Eye (tissue), 1 donor: Measurements from ENCODE around the gene HIVEP1.
"Not testable (repeated sequence)": the region's sequence is repeated elsewhere in the genome, so short reads cannot be mapped to it uniquely, and the experiment has no call there.

ENCODE experiments used
- DNase-seq: peaks from one replicate; pipeline ENCODE4 v3.0.0-alpha.2; 2015

The HIVEP1 gene

DNA sequence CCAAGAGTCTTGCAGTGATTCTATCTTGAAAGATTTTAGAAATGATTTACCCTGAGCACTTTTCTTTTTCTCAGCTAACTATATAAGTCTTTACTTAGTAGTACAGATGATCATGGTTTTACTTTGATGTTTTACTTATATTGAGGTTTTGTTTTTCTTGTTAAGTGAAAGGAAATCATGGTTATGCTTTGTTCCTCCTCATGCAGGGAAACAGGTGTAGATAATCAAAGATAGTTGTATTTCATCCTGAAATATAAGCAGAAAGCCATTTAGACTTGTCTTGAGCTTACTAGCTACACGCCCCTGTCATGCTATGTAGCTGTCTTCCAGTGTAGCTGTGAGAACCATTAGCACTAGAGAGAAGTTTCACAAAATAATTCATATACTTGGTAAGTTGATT lies 113.9 kb downstream of the HIVEP1 start:
- DNase-seq, result no peak

DNA sequence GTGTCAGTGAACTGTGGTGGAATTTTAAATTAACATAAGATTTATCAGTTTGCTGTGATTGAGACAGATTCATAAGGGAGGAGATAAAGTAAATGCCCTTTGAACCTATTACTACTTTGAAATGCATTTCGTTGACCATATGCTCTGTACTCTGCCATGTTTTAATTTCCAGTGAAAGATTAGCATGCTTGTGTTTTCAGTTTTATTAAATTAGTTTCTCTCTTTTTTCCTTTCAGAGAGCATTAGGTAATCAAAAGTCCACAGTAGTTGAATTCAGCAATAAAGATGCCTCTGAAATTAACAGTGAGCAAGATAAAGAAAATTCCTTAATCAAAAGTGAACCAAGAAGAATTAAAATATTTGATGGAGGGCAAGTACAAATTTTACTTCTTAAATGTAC lies 117.4 kb downstream of the HIVEP1 start:
- no peak for DNase-seq

GRCh38 chr6:12132351-12133222 lies 120.5 kb downstream of the HIVEP1 start:
- DNase-seq, result no peak

GRCh38 chr6:12134581-12134980 lies 122.5 kb downstream of the HIVEP1 start:
- no peak for DNase-seq

DNA sequence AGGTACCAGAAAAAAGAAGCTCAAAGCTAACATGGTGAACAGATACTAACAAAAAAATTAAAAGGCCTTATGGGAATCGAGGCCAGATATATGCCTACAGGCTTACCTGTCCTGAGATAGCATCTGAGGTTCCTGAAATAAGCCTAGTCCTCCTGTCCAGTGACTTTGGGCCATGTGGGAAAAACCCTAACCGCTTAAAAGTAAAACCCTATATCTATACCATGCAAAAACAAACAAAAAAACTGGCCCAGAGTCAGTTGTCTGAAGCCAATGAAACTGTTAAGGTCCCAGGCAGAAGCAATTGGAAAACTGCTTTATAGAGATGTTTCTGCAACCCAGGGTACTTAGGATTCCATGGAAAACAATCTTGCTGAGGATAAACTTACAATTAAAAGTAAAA lies 122.9 kb downstream of the HIVEP1 start:
- DNase-seq, result no peak

GRCh38 chr6:12136905-12137304 lies 124.8 kb downstream of the HIVEP1 start:
- DNase-seq, result no peak

GRCh38 chr6:12137480-12137879 lies 125.4 kb downstream of the HIVEP1 start:
- DNase-seq, result no peak

DNA sequence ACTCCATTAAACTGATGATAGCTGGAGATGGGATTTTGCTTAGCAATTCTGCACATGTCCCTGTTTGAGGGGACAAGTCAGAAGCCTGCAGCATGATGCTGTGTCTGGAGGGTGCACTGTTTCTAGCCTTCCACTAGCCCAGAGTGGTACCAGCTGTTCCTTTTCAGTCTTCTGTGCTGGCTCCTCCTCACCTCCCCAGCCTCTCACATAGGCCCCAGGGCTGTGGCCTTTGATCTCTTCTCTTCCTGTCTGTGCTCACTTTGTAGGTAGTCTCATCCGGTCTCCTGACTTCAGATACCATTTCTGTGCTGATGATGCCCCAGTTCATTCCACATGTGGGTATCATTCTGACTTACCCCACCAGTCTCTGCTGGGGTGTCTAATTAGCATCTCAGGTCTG lies 126.3 kb downstream of the HIVEP1 start:
- DNase-seq, result no peak

- no peak for DNase-seq
These were observed 126.8 kb downstream of the HIVEP1 start for GRCh38 chr6:12138936-12139335.

DNA sequence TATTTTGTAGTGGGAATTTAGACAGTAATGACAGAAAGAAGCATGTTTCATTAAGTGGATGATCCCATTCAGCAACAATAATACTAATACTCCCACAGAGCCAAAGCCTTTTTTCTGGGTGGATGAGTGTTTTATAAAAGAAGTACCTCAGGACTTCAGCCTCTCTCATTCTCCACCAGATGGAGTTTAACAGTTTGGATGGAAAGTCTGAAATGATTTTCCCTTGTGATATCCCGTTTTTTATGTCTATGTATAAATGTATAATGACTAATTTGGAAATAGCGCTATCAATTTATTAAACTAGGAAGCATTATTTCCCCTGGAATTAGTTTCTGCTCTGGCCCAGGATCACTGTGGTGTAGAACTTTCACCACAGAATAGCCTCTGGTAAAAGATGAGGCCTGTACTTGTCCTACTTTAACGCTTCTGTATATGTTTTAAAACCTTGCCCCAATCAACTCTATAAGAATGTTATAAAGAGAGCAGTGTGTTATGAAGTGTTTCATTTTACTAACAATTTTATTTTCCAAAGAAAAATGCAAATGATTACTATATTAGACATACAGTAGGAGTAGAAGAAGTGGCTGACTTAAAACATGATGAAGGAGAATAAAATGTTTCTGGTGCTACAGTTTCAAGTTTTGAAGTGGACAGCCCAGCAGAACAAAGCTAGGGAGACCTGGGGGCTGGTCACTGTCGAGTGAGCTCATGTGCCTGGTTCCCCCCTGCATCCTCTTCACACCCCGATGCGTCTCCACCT lies 135.6 kb downstream of the HIVEP1 start:
- DNase-seq, result no peak

DNA sequence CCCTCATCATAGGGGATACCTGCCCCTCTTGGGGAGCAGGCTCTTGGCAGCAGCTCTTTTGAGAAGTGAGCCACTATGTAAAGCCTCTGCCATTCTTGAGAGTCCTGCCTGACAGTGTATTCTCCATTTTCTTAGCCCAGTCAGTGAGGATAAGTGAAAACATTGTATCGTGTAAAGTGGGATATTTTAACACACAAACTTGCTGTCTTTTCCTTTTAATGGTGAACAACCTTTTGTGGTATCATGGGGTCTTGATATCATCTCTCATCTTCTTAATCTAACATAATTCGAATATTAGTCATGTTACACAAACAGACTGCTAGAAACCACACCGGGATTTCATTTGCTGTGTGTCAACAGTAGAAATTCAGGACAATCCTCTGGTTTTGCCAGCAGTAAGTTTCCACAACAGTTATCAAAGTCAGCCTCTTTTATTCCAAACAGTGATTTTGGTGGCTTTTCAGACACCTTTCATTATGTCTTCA lies 136.2 kb downstream of the HIVEP1 start:
- DNase-seq, result no peak

- DNase-seq, result no peak
These were observed 136.7 kb downstream of the HIVEP1 start for GRCh38 chr6:12148841-12149240.

DNA sequence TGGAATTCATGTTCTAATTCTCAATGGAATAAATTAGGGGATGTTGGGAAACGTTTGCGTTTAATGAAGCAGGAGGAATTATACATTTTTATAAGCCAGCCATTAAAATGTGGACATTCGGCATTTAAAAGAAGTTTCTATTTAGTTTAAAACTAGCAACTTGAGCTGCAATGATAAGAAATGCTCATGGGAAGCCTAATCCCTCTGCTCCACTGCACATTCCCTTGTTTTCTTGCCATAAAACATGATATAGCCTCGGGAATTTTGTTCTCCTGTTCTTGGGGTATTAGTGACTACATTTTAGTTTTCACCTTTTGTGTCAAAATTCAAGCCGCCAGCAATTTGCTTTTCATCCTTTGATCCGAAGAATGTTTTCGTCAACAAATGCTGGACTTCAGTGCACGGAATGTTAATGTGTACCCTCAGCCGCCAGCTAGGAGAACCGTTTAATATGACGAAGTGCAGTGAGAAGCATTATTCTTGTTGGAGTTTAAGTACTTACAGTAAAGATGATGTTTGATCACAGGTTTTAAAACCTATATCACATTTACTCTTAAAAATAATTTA lies 137.9 kb downstream of the HIVEP1 start:
- peak; percentile 29 for DNase-seq

- peak; percentile 24 for DNase-seq
These were observed 138.8 kb downstream of the HIVEP1 start for GRCh38 chr6:12150812-12151432.

- no peak for DNase-seq
These were observed 139.3 kb downstream of the HIVEP1 start for GRCh38 chr6:12151433-12151820.

DNA sequence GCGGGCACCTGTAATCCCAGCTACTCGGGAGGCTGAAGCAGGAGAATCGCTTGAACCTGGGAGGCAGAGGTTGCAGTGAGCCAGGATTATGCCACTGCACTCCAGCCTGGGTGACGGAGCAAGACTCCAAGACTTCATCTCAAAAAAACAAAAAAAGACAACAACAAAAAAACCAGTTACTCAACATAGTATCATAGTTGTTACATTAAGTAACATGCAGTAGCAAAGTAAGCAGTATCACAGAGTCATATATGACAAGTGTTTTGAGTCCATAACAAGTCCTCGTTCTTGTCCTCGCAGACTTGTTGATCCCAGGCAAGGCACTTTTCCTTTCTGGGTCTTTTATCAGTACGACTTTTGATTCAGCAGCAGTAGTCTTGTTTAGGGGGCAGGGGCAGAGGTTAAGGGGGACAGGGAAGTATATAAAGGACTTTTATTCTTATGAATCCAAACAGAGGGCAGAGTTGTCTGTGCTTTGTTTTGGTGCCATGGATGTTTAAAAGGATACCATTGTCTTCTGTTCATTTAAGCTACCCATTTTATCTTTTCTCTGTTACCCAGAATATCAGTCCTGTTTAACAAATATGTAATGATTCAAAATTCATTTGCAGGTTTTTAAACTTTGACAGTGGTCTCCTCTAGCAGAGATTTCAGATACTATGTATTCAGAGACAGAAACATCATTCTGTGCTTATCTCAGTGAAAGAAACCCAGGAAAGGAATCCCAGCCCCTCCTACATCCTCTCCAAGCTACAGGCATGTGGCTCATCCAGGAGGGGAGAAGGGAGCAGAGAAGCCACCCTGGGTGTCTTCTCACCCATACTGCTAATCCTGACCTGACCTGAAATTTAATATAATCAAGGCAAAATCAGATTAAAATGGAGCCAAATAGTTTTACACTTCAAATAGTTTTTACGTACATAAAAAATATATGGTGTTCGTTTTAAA lies 140.2 kb downstream of the HIVEP1 start:
- peak; percentile 3 for DNase-seq

DNA sequence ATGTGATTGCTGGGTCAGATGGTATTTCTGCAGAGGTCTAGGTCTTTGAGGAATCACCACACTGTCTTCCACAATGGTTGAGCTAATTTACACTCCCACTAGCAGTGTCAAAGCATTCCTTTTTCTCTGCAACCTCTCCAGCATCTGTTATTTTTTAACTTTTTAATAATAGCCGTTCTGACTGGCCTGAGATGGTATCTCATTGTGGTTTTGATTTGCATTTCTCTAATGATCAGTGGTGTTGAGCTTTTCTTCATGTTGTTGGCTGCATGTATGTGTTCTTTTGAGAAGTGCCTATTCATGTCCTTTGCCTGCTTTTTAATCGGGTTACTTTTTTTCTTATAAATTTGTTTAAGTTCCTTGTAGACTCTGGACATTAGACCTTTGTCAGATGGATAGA lies 143.7 kb downstream of the HIVEP1 start:
- DNase-seq, result not testable (repeated sequence)

DNA sequence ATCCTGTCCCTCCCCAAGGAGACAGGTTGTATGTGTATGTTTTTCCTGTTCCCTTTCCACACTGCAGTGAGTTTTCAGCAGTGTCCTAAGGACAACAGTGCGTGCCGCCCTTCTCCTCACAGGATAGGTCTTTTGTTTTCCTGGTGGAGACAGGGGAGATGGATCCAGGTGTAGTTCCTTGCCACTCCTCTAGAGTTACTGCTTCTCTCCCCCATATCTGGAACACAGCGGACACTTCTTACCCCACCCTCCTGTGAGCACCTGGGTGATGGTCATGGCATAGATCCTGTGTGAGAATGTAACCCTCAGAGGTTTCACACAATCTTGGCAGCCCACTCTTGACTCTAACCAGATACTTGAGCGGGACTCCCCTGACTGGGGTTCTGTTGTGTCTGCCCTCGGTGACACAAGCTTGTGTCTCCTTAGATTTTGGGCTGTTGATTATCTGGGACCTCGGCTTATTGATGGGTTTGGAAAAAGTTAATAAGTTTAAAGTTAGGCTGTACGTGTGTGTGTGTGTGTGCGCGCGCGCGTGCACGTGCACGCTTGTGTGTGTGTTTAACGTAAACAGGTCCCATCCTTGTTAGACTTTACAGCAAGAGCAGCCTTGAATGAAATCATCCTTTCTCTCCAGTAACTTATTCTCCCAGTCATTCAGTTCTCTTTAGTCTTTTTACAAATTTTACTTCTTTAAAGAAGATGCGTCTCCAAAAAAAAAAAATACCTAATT lies 146.7 kb downstream of the HIVEP1 start:
- DNase-seq, result no peak

GRCh38 chr6:12160326-12160725 lies 148.2 kb downstream of the HIVEP1 start:
- DNase-seq, result no peak

GRCh38 chr6:12162213-12162612 lies 150.1 kb downstream of the HIVEP1 start:
- DNase-seq, result no peak

- no peak for DNase-seq
These were observed 151.0 kb downstream of the HIVEP1 start for GRCh38 chr6:12163149-12163548.
